ENCODE measurements around the gene SNRPD1.

- TF ChIP-seq POLR2A (IDR thresholded peaks at IDR 0.05) (no peak), CTCF (IDR thresholded peaks at IDR 0.05) (peak in 3 of 4 donors; percentile 19 to 31 (median 21))
These were observed 20.3 kb downstream of the SNRPD1 start for GRCh38 chr18:21632393-21632792.

Data from right lobe of liver (tissue), 4 donors.